CD4-positive, alpha-beta T cell treated with Interleukin-2 at 100 ng/mL for 4 hours (primary cell): Measurements from ENCODE around the gene CA6.
"Not testable (repeated sequence)": the region's sequence is repeated elsewhere in the genome, so short reads cannot be mapped to it uniquely, and the experiment has no call there.

Source experiments
- DNase-seq: peaks from one replicate; pipeline ENCODE4 v3.0.0-alpha.2; 2020; ENCODE audit warnings: low spot score

The CA6 gene

DNA sequence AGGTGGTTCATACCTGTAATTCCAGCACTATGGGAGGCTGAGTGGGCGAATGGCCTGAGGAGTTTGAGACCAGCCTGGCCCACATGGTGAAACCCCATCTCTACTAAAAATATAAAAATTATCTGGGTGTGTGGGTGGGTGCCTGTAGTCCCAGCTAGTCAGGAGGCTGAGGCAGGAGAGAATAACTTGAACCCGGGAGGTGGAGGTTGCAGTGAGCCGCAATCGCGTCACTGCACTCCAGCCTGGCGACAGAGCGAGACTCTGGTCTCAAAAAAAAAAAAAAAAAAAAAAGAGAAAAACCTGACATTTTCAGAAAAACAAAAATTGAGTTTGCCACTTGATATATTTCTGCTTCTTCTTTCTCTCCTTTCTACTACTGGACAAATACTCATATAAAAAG lies 24.3 kb downstream of the CA6 start:
- no peak for DNase-seq

DNA sequence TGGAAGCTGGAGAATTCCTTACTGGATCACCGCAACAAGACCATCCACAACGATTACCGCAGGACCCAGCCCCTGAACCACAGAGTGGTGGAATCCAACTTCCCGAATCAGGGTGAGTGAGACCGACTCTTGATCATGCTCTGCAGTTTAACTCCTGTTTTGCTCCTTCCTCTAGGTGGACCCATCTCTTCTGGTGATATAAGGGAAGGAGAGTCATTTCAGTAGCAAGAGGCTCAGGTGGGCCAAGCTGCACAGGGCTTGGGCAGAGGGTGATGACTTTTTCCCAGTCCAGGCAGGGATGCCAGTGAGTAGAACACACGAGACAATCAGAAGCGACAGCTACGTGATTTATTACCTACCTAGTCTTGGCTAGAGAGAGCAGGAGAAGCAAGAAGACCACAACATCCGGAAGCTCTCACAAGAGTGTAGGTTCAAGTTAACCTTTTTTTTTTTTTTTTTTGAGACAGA lies 25.2 kb downstream of the CA6 start:
- peak; percentile 68 for DNase-seq

DNA sequence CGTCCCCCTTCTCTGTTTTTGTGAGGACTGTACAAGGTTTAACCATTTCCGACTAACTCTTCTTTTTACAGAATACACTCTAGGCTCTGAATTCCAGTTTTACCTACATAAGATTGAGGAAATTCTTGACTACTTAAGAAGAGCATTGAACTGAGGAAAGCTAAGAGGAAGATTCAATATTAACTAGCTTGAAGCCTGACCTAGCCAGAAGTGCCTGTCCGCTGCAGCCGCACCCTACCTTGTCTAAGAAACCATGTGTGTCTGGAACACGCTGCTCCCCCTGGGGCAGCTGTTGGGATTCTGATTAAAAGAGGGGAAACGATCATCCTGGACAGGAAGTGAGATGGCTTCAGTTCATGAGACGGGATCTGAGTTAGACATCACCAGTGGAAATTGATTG lies 28.9 kb downstream of the CA6 start:
- DNase-seq, result no peak

- no peak for DNase-seq
Measured at GRCh38 chr1:8976338-8976737, 30.7 kb downstream of the CA6 start.

GRCh38 chr1:8976896-8977450 lies 31.3 kb downstream of the CA6 start:
- no peak for DNase-seq

- no peak for DNase-seq
Measured at GRCh38 chr1:8980656-8981055, 35.0 kb downstream of the CA6 start.

GRCh38 chr1:8981169-8981568 lies 35.5 kb downstream of the CA6 start:
- no peak for DNase-seq

DNA sequence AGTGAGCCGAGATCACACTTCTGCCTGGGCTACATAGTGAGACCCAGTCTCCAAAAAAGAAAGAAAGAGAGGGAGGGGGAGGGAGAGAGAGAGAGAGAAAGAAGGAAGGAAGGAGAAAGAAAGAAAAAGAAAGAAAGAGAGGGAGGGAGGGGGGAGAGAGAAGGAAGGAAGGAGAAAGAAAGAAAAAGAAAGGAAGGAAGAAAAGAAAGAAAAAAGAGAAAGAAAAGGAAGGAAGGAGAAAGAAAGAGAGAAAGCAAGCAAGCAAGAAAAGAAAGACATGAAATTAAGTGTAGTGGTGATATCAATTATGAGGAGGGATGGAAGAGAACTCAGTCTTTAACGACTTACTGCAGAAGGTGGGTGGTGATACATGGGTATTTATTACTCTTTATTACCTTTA lies 38.5 kb downstream of the CA6 start:
- DNase-seq, result no peak

GRCh38 chr1:8984990-8985389 lies 39.3 kb downstream of the CA6 start:
- no peak for DNase-seq

DNA sequence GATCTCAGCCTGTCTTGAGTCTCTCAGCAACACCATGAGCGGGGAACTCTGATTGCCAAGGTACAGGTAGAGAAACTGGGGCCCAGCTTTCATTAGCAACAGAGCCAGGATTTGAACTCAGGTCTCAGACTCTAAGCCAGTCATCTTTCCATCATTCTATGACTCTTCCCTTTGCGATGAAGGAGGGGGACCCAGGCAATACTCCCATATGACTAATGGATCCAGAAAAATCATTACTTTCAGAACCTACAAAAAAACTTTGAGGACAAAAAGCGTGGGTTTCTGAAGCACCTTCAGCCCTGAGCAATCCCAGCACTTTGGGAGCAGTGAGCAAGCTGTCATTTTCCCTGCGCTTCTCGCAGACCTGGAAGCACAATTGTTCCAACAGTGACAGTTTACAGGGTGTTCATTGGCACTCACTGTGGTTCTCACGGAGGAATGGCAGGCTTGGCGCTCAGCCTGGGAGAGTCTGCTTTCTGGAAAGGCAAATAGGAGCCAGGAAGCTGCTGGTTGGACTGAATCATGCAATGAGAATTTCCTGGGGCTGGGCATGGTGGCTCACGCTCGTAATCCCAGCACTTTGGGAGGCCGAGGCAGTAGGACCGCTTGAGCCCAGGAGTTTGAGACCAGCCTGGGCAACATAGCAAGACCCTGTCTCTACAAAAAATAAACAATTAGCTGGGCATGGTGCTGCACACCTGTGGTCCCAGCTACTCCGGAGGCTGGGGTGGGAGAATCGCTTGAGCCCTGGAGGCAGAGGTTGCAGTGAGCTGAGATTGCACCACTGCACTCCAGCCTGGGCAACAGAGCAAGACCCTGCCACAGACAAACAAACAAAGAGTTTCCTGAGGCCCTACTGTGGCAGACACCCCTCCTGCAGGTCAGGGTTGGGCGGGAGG lies 40.5 kb downstream of the CA6 start:
- DNase-seq, result no peak

GRCh38 chr1:8986814-8987190 lies 41.1 kb downstream of the CA6 start:
- DNase-seq, result no peak

- peak; percentile 75 for DNase-seq
Measured at GRCh38 chr1:8987881-8988617, 42.4 kb downstream of the CA6 start.

DNA sequence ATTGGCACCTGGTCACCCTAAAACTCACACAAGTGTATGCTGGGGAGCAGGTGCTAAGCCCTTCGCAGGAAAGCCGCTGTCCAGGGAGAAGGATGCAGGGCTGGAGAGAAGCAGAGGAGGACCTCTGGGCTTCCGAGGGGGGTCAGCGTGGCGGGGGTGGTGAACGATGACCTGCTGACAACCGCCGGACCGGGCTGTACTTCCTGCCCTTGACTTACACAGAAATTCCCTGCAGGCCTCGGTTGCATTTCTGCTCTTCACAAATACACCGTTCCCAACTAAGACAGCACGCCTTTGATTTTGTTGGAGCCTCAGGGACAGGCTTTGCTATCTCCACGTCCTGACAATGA lies 42.9 kb downstream of the CA6 start:
- DNase-seq, result no peak

GRCh38 chr1:8989061-8989460 lies 43.4 kb downstream of the CA6 start:
- DNase-seq, result no peak

DNA sequence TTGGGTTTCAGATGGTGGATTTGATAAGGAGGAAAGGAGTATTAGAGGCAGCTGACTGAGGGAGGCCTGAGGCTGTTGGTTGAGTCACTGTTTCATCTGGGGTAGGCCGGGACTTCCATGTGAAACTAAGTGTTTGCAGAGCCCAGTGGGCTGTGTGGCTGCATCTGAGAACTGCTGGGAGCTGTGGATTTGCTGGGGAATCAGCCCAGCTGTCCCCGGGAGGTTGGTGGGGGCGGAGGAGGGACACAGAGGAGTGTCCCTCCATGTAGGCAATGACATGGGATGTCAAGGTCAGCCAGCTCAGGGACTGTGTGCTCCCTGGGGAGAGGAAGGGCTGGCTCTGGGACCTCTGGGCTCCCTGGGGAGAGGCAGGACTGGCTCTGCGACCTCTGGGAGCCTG lies 44.2 kb downstream of the CA6 start:
- DNase-seq, result no peak

DNA sequence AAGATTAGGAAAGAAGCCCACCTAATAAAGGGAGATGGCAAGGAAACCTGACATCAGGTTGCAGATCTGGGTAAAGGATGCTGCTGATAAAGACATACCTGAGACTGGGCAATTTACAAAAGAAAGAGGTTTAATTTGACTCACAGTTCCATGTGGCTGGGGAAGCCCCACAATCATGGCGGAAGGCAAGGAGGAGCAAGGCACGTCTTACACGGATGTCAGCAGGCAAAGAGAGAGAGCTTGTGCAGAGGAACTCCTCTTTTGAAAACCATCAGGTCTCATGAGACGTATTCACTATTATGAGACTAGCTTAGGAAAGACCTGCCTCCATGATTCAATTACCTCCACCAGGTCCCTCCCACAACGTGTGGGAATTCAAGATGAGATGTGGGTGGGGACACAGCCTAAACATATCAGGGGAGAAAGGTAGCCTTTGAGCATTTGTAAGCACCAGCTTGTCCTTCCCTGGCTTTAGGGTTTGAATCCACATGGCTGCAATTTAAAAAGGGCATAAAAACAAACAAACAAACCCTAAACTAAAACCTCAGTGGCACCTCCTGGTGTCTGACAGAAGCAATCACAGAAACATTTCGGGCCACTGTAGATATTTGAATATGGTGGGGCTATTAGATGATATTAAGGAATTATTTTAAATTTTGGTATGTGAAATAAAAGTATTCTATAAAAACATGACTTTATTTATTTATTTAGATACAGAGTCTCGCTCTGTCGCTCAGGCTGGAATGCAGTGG lies 47.4 kb downstream of the CA6 start:
- DNase-seq, result no peak

DNA sequence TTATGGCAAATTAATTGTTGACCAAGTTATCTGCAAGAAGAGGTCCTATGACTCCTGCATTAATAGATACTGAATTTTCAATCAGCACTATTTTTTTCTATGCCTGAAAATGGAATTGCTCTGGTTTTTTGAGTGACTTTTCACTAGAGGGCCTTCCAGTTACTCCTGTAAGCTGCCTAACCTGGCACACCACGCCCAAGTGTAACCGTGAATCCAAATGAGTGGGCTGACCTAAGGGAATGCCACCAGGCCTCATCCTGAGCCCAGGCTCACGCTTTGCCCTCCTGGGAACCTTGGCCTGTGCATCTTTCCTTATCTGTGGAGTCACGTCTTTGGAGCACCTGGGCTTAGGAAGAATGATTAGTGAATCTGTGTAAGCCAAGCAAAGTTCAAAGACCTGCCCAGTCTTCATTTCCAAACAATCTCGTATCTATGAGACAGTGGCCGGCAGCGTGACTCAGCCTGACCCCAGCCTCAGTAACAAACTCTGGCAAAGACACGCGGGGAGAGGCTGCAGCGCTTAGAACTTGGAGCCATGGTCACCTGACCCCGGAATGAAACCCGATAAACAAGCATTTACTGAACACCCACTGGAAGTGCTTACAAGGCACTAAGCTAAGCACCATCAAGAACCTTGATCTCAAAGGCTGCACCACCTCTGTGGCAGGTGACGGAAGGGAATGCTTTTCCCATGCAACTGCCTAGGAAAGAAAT lies 48.5 kb downstream of the CA6 start:
- DNase-seq, result not testable (repeated sequence)

DNA sequence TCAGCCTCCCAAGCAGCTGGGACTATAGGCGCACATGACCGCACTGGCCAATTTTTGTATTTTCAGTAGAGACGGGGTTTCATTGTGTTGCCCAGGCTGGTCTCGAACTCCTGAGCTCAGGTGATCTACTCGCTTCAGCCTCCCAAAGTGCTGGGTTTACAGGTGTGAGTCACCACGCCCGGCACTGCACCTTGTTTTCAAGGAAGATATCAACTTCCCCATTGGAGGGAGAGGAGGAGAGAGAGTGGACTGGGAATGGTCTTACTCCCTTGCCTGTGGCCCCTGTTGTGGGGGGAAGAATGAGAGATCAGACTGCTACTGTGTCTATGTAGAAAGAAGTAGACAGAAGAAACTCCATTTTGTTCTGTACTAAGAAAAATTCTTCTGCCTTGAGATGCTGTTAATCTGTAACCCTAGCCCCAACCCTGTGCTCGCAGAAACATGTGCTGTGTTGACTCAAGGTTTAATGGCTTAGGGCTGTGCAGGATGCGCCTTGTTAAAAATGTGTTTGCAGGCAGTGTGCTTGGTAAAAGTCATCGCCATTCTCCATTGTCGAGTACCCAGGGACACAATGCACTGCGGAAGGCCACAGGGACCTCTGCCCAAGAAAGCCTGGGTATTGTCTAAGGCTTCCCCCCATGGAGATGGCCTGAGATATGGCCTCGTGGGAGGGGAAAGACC lies 56.0 kb downstream of the CA6 start:
- not testable (repeated sequence) for DNase-seq

DNA sequence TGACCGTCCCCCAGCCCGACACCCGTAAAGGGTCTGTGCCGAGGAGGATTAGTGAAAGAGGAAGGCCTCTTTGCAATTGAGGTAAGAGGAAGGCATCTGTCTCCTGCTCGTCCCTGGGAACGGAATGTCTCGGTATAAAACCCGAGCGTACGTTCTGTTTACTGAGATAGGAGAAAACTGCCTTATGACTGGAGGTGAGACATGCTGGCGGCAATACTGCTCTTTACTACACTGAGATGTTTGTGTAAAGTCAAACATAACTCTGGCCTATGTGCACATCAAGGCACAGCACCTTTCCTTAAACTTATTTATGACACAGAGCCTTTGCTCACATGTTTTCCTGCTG lies 56.5 kb downstream of the CA6 start:
- not testable (repeated sequence) for DNase-seq

DNA sequence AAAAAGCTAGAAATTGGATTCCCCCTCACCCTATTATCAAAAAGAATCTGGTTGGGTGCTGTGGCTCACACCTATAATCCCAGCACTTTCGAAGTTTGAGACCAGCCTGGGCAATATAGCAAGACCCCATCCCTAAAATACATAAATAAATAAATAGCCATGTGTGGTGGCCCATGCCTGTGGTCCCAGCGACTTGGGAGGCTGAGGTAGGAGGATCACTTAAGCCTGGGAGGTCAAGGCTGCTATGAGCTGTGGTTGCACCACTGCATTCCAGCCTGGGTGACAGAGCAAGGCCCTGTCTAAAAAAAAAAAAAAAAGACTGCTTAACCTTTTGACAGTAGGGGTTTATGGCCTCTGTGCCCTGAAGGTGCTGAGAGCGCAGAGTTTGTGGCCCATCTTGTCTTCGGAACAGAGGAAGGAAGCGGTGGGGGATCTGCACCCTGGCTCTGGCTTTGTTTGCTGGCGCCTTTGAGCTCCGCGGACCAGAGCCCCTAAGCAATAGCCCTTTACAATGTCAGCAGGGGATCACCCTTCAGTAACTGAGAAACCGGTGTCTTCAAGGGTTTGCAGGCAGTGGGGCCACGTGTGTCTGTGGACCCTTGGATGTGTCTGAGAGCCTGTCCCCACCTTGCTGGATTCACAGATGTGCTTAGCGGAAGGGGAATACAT lies 58.5 kb downstream of the CA6 start:
- no peak for DNase-seq
